Putamen (tissue), 1 donor: ENCODE measurements around the gene FNDC4.
"Not testable (repeated sequence)": the region's sequence is repeated elsewhere in the genome, so short reads cannot be mapped to it uniquely, and the experiment has no call there.

ENCODE experiments used
- DNase-seq: peaks from one replicate; pipeline ENCODE4 v3.0.0-alpha.2; 2016; ENCODE audit warnings: low spot score

The FNDC4 gene, protein sequence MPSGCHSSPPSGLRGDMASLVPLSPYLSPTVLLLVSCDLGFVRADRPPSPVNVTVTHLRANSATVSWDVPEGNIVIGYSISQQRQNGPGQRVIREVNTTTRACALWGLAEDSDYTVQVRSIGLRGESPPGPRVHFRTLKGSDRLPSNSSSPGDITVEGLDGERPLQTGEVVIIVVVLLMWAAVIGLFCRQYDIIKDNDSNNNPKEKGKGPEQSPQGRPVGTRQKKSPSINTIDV

DNA sequence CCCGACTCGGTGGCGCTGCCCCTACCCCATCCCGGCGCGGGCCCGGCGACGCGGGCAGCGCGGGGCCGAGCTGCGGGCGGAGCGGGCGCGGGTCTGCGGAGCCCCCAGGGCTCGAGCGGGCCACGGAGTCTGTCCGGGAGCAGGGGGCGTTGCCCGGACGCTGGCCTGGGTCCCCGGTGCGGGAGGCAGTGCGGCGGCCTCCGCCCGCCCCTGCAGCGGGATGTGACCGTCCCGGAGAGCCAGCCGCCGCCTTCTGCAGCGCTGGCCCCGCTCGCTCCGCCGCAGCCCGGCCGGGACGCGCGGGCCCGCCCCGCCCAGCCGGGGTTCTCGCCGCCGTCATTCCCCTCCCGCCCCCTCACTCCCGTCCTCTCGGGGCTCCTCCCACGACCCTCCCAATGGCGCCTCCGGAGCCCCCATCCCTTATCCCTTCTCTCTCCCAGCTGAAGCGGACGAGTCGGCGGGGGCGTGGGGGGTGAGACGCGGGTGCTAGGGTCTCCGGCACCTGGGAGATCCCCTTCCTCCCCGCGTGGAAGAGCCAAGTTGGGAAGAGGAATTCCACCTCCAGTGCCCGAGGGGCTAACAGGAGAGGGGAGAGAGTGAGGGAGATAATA lies at the start of gene FNDC4:
Gene FNDC4, minus strand, starts transcription at position 257 of the 611 bp plus-strand sequence. CDS start 521 bp downstream, outside the sequence.
- no peak for DNase-seq

DNA sequence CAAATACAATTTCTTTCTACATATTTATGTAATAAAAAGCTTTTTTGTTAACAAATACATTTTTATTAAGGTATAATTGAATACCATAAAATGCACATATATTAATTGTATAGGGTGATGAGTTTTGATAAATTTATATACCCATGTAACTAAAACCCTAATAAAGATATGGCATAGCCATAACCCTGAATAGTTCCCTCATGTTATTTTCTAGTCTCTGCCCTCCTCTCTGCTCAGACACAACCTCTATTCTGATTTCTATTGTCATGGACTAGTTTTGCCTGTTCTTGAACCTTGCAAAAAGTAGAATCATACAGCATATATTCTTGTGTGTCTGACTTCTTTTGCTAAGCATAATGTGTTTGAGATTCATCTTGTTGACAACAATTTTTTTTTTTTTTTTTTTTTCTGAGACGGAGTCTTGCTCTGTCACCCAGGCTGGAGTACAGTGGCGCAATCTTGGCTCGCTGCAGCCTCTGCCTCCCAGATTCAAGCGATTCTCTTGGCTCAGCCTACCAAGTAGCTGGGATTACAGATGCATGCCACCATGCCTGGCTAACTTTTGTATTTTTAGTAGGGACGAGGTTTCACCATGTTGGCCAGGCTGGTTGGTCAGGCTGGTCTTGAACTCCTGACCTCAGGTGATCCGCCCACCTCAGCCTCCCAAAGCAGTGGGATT lies 49.3 kb upstream of the FNDC4 start:
- no peak for DNase-seq

DNA sequence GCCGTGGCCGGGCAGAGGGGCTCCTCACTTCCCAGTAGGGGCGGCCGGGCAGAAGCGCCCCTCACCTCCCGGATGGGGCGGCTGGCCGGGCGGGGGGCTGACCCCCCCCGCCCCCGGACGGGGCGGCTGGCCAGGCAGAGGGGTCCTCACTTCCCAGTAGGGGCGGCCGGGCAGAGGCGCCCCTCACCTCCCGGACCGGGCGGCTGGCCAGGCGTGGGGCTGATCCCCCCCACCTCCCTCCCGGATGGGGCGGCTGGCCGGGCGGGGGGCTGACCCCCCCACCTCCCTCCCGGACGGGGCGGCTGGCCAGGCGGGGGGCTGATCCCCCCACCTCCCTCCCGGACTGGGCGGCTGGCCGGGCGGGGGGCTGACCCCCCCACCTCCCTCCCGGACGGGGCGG lies 44.6 kb upstream of the FNDC4 start:
- DNase-seq = not testable (repeated sequence)

DNA sequence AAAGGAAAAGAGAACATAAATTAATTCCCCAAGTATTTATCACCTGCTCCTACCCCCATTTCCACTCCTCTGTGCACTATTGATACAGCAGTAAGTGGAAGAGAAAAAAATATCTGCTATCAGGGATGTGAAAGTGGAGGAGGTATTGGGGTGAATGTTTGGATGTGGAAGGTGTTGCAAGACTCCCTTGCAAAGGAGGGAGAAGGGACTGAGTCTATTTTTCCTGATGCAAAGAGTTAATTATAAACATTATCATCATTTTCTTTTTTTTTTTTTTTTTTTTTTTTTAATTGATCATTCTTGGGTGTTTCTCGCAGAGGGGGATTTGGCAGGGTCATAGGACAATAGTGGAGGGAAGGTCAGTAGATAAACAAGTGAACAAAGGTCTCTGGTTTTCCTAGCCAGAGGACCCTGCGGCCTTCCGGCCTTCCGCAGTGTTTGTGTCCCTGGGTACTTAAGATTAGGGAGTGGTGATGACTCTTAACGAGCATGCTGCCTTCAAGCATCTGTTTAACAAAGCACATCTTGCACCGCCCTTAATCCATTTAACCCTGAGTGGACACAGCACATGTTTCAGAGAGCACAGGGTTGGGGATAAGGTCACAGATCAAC lies 43.9 kb upstream of the FNDC4 start:
- not testable (repeated sequence) for DNase-seq

DNA sequence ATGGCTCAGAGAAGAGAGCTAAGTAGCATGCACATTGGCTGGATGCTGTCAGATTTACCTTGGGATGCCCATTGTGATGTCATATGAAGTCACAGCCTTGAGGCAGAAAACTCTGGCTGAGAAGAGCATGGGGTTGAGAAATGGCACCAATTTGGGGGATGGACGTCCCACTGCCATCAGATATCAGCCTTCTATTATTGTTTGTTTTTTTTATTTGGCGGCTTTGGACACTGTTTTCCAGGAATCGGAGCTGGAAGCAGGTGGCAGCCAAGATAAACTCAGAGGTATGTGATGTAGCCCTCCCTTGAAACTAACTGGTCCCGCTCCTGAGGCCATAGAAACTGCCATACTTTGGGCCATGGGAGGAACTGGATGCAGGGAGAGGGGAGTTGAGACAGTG lies 42.3 kb upstream of the FNDC4 start:
- no peak for DNase-seq

DNA sequence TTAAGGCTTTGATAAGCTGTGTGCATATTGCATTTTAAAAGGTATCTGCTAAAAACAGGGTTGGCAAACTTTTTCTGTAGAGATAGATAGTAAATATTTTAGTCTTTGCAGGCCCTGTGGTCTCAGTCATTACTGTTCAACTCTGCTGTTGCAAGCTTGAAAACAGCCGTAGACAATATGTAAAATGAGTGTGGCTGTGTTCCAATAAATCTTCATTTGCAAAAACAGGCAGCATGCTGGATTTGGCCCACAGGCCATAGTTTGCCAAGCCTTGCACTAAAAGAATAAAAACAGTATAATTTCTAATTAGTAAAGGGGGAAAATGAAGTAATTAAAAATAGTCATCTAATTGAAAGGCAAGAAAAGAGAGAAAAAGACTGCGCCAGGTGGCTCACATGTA lies 37.0 kb upstream of the FNDC4 start:
- no peak for DNase-seq

DNA sequence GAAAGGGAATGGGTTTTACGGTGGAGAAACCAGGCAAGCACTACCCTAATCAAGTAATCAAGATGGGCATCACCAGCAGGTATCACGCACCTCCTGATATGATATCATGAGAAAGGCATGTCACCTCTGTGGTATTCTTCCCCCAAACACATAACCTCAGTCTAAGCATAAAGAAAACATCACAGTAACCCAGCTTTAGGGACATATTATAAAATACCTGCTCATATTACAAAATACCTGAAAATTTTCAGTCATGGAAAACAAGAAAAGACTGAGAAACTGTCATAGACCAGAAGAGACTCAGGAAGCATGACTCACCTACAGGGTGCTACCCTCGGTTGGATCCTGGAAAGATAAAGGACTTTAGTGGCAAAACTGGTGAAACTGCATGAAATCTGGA lies 32.2 kb upstream of the FNDC4 start:
- no peak for DNase-seq

DNA sequence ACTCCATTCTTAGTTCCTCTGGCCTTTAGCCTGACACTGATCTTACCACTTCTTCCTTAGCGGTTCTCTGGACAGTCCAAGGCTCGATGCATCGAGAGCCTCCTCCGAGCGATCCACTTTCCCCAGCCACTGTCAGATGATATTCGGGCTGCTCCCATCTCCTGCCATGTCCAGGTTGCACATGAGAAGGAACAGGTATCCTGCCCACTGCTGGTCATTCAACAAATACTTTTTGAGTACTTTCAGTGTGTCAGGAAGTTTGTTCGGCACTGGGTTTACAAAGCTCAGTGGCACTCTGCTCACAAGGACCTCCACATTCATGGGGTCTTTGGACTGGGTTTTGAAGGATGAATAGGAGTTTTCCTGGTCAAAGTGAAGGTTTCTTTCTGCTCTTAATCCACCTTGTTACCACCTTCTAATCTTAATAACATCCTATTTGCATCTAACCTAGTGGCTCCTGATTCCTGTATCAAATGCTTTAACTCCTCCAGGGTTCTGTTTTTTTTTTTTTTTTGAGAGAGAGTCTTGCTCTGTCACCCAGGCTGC lies 27.5 kb upstream of the FNDC4 start:
- no peak for DNase-seq

DNA sequence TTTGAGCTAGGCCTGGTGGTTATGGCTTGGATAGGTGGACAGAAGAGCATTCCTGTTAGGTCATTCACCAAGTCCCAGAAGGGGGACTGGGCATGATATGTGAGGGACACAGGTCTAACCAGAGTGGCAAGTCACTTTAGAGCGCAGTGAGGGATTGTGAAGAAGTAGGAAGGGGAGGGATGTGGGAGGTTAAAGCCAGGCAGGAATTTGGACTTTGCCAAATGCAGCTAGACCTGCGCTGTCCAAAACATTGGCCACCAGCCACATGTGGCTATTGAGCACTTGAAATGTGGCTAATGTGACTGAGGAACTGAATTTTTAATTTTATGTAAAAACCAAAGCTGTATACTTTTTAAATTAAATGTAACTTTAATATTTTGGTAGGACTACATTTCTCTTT lies 25.3 kb upstream of the FNDC4 start:
- no peak for DNase-seq

DNA sequence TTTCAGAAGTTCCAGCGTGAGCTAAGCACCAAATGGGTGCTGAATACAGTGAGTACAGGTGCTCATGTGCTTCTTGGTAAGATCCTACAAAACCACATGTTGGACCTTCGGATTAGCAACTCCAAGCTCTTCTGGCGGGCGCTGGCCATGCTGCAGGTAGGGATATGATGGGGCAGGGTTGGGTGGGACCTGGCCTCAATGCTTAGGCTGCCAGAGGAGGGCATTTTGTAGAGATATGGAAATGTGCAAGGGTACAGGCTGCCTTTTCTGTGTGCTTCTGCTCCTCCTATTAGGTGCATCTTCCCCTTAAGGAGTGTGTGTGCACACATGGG lies 23.7 kb upstream of the FNDC4 start:
- no peak for DNase-seq

DNA sequence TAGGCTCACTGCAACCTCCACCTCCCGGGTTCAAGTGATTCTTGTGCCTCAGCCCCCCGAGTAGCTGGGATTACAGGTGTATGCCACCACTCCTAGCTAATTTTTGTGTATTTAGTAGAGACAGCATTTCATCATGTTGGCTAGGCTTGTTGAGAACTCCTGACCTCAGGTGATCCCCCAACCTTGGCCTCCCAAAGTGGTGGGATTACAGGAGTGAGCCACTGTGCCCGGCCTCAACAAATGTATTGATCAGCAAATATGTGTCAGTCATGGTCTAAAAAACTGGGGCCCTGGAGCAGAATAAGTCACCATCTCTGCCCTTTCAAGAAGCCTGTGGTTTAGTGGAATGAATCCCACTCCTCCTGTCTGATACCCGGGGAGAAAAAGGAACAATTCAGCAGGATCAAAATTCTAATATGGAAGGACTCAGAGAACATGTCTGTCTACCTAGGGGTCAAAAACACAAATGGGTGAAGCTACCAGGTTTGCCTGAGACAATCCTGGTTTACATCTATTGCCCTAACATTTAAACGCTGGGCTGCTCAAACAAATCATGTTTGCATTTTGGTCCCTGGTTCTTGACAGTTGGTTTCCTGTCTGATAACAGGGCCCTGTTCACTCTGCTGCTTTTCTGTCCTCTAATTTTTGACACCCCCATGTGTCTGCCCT lies 23.2 kb upstream of the FNDC4 start:
- DNase-seq = no peak

DNA sequence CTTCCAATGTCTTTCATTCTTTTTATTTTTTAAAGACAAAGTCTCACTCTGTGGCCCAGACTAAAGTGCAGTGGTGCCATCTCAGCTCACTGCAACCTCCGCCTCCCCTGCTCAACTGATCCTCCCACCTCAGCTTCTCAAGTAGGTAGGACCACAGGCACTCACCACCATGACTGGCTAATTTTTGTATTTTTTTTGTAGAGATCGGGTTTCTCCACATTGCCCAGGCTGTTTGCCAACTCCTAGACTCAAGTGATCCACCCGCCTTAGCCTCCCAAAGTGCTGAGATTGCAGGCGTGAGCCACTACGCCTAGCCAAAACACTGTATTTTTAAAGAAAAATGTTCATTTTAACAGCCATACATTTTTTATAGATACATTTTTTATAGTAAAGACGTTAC lies 14.3 kb upstream of the FNDC4 start:
- no peak for DNase-seq

DNA sequence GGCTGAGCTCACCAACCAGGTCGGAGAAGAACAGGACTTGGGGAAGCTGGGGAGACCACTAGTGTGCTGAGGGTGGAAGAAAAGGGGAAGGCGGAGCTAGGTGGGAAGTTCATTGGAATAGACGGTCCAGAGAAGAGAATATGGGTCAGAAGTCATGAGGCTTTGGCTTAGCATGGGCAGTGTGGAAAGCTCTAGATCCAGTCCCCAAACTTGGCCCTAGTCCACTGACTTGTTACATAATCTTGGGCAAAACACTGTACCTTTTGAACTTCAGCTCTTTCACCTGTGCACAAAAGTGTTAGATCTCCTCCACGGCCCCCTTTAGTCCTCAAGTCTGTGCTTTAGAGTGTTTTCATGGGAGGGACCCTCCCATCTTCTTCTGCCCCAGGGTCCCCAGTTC lies 12.3 kb upstream of the FNDC4 start:
- no peak for DNase-seq

DNA sequence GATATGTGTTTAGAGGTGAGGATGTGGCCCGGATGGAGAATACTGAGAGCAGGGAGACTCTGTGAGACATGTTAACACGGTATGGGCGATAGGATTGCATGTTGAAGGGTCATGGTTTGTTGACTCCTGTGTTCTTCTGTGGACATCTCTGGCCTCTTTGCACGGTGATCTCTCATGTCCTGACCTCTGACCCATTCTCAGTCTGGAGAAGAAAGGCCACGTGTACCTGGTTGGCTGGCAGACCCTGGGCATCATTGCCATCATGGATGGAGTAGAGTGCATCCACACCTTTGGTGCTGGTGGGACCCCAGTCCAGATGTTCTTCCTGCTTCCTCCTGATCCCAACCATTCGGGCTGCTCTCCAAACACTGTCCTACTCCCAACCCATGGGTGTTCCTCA lies 11.6 kb upstream of the FNDC4 start:
- DNase-seq = no peak

DNA sequence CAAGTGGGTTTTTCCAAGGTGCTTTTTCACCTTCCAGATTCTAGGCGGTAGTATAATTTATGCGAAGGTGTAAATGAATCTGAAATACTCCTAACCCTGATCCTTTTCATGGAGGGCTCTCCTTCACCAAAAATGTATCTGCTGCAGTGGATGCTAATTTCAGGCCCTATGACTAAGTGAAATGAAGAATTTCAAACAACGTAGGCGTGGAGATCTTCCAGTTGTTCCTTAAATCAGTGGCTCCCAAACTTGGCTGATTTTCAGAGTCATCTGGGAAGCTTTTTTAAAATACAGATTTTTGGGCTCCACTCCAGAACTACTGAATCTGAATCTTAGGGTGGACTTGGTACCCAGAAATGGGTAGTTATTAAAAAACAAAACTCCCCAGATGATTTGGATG lies 7.1 kb upstream of the FNDC4 start:
- peak; percentile 34 for DNase-seq

DNA sequence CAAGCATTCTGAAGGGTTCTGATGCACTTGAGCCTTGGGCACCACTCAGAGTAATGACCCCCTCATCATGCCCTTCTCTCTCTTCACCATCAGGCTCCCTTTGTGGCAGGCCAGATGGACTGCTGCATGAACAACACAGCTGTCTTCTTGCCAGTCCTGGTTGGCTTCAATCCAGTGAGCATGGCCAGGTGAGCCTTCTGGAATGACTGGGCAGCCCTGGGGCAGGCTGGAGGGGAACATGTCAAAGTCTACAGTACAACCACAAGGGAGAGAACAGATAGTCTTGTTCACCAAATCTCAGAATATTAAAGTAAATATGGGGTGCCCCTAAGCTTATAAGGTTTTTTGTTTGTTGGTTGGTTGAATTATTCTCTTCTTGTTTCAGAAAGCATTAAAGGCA lies 6.0 kb upstream of the FNDC4 start:
- no peak for DNase-seq

DNA sequence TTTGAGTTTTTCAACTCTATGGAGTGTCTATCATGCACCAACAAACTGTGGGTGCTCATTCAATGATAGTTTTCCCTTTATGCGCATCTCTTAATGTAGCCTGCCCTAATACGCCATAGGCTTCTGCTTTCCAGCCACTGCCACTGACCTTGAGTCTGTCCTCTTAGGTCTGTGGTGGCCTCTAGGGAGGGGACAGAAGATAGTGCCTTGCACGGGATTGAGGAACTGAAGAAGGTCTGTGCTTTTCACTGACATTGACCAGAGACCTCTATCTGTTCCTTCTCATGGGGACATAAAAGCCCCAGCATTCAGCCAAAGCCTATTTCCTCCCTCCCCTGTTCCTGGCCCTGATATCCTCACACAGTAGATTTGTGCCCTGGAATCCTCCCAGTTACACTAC lies 4.0 kb upstream of the FNDC4 start:
- DNase-seq = no peak

DNA sequence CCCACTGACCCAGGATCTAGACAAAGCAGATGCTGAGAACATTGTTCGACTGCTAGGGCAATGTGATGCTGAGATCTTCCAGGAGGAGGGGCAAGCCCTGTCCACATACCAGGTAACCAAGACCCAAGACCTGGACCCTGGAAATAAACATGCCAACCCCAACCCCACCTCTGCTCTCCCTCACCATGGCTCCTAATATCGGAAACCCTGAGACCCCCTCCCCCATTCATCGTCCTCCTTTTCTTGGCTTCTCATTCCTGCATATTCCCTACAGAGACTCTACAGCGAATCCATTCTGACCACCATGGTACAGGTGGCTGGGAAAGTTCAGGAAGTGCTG lies 2.3 kb upstream of the FNDC4 start:
- no peak for DNase-seq

DNA sequence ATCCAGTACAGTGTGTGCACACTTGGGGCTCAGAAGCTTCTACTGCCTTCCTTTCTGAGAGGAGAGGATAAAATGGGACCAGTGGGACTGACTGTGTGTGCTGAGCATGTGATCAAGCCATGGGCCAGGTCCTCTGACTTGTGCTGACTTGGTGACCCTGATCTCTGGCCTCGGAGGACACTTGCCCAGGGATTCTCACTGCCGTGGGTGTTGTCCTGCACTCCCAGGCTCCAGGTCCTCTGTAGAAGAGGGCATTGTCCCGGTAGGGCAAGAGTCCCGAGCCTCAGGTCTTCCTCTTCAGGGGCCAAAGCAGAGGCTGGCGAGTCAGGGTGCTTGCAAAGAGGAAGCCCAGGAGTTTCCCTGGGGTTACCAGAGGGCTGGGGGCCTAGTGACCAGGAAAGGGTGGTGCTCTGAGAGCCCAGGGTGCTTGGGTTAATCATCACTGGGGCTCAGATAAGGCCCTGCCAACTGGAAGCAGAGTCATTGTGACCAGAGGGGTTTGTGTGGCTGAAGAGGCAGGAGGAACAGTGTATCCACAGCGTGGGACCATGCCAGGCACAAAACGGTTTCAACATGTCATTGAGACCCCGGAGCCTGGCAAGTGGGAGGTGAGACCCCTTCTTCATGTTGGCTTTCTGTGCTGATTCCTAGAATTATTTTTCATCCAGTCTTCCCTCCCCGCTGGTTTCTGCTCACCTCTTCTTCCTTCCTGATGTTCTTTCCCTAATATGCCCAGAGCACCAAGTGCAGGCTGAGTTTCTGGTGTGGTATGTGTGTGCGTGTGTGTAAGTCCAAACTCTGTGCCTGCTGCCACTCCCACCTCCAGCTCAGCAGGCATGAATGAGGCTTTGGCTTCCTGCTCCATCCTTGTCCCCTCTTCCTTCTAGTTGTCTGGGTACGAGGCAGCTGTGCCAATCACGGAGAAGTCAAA lies 1.6 kb upstream of the FNDC4 start, which contains the start of gene GCKR:
Gene GCKR, plus strand, starts transcription at position 483 of the 931 bp plus-strand sequence. Its CDS starts 66 bp downstream, at position 549.
- no peak for DNase-seq

DNA sequence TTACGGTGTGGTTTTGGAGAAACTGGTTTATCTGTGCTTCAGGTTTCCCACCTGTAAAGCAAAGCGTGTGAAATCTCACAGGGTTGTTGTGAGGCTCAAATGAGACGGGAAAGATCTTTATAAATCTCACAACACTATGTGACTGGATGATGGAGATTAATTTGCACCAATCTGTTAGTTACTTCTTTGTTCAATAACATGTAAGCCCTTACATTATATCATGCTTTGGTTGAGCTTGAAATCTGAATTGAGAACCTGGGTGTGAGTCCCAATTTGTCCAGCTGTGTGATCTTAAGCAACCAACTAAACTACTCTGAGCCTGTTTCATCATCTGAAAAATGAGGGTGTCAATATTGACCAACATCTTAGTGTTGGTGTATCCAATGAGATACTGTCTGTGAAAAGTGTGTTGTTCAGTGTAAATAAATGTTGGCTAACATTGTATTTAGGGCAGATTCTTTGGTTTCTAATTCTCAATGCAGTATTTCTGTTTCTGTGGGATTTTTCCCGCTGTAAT lies 898 bp upstream of the FNDC4 start:
- DNase-seq = no peak
